Cardiac muscle cell (in vitro differentiated cells and primary cell): ENCODE results near the gene CLK2. TPM values are rescaled to one million over a fixed set of nuclear protein-coding genes. Genes with fewer than 3 reads are reported as not detected.
A peak's percentile ranks its signal among the peaks of the same experiment; 100 is the strongest.

Experiments used
- DNase-seq, 2 donors: peaks; one replicate each; pipeline versions ENCODE4 v3.0.0 to v3.0.0-alpha.2; 2010 to 2017; ENCODE audit warnings: low read depth in 1 of 2, low spot score in 1 of 2
- H3K27ac ChIP-seq: fragments of 200-600 bp; sonication (generic); 2 replicates; pipeline ENCODE4 v1.5.1; 2016
- H3K27me3 ChIP-seq: fragments of 200-600 bp; sonication (generic); 2 replicates; pipeline ENCODE4 v1.6.0; 2016; ENCODE audit warnings: control low read depth
- H3K36me3 ChIP-seq: fragments of 200-600 bp; sonication (generic); 2 replicates; pipeline ENCODE4 v1.5.1; 2016; ENCODE audit warnings: control low read depth
- H3K4me1 ChIP-seq: fragments of 200-600 bp; sonication (generic); 2 replicates; pipeline ENCODE4 v1.8.1; 2017; ENCODE audit warnings: low read depth, mild to moderate bottlenecking, mixed run types
- H3K4me3 ChIP-seq: fragments of 200-600 bp; sonication (generic); 2 replicates; pipeline ENCODE4 v1.5.1; 2016; ENCODE audit warnings: mild to moderate bottlenecking
- H3K9me3 ChIP-seq: fragments of 200-600 bp; sonication (generic); 2 replicates; pipeline ENCODE4 v1.5.1; 2017; ENCODE audit warnings: low read depth, mild to moderate bottlenecking, control low read depth
- polyA plus RNA-seq: library from polyadenylated mRNA; unstranded; fragments of >200 nt; fragmentation: Nextera tagmentation; extraction: Ambion mirVana; gene quantifications from 2 replicates; pipeline ENCODE4 v1.2.1, GENCODE V29; 2016
- total RNA-seq: library from RNA; depleted of rRNA; stranded (reverse); fragments of >200 nt; gene quantifications from 2 replicates; pipeline ENCODE4 v1.2.3, GENCODE V29; 2016
- TF ChIP-seq, protein P1 (sequence below): IDR thresholded peaks from 2 replicates; pipeline ENCODE4 v1.5.1; 2012; ENCODE audit warnings: low read depth, mild to moderate bottlenecking, low read length

Gene CLK2
- total and polyA plus RNA-seq, 2 experiments from 2014 or later: 57.3 to 68.5 TPM

GRCh38 chr1:155254228-155254713 lies 19.0 kb downstream of the CLK2 start:
- DNase-seq: no peak
- no peaks in the 10 kb centered on the region for H3K27me3 ChIP-seq
- TF ChIP-seq, protein P1, sequence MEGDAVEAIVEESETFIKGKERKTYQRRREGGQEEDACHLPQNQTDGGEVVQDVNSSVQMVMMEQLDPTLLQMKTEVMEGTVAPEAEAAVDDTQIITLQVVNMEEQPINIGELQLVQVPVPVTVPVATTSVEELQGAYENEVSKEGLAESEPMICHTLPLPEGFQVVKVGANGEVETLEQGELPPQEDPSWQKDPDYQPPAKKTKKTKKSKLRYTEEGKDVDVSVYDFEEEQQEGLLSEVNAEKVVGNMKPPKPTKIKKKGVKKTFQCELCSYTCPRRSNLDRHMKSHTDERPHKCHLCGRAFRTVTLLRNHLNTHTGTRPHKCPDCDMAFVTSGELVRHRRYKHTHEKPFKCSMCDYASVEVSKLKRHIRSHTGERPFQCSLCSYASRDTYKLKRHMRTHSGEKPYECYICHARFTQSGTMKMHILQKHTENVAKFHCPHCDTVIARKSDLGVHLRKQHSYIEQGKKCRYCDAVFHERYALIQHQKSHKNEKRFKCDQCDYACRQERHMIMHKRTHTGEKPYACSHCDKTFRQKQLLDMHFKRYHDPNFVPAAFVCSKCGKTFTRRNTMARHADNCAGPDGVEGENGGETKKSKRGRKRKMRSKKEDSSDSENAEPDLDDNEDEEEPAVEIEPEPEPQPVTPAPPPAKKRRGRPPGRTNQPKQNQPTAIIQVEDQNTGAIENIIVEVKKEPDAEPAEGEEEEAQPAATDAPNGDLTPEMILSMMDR: no peak
- H3K36me3 ChIP-seq: peaks cover 5% of the 10 kb centered on the region
- peaks cover 30% of the 10 kb centered on the region for H3K4me1 ChIP-seq
- no peaks in the 10 kb centered on the region for H3K9me3 ChIP-seq
- no peak overlapping the region for H3K27ac ChIP-seq
- peak overlapping the region; percentile 70 for H3K4me3 ChIP-seq

DNA sequence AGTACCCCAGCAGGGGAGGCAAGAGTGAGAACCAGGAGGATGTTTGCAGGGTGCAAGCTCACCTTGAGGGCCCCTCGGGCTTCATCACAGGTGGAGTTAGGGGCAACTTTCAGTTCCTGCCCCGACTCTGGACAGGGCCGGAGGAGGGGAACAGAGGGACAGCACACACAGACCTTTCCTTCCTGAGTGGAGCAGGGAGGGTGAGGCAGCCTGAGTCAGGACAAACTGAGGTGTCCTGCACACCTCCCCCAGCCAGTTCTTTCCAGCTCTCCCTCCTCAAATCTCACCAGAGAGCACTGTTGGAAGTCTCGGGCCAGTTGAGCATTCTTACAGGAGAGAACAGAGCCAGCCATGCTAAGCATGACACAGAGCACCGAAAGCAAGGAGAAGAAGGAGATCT lies 19.5 kb downstream of the CLK2 start:
- Histone ChIP-seq H3K9me3 (no peaks in the 10 kb centered on the region), H3K4me3 (peak overlapping the region; percentile 70), H3K36me3 (peaks cover 9% of the 10 kb centered on the region), H3K4me1 (peaks cover 30% of the 10 kb centered on the region), H3K27ac (peak overlapping the region; percentile 54), H3K27me3 (no peaks in the 10 kb centered on the region)
- no peak for DNase-seq
- TF ChIP-seq, protein P1: no peak

- H3K9me3 ChIP-seq: no peaks in the 10 kb centered on the region
- TF ChIP-seq, protein P1: peak; percentile 8
- no peak for DNase-seq
Observed at GRCh38 chr1:155253208-155253607, 20.1 kb downstream of the CLK2 start.

GRCh38 chr1:155251566-155251965 lies 21.7 kb downstream of the CLK2 start:
- peaks cover 30% of the 10 kb centered on the region for H3K4me1 ChIP-seq
- H3K36me3 ChIP-seq: peaks cover 9% of the 10 kb centered on the region
- no peaks in the 10 kb centered on the region for H3K9me3 ChIP-seq
- H3K27ac ChIP-seq: peak overlapping the region; percentile 70
- no peak overlapping the region for H3K4me3 ChIP-seq
- H3K27me3 ChIP-seq: no peaks in the 10 kb centered on the region
- TF ChIP-seq, protein P1: no peak
- no peak for DNase-seq

More at GRCh38 chr1:155253208-155253607, 20.1 kb downstream of the CLK2 start:
- peak overlapping the region; percentile 54 for H3K27ac ChIP-seq
- H3K36me3 ChIP-seq: peaks cover 5% of the 10 kb centered on the region
- H3K4me3 ChIP-seq: no peak overlapping the region
- H3K4me1 ChIP-seq: peaks cover 30% of the 10 kb centered on the region
- H3K27me3 ChIP-seq: no peaks in the 10 kb centered on the region

DNA sequence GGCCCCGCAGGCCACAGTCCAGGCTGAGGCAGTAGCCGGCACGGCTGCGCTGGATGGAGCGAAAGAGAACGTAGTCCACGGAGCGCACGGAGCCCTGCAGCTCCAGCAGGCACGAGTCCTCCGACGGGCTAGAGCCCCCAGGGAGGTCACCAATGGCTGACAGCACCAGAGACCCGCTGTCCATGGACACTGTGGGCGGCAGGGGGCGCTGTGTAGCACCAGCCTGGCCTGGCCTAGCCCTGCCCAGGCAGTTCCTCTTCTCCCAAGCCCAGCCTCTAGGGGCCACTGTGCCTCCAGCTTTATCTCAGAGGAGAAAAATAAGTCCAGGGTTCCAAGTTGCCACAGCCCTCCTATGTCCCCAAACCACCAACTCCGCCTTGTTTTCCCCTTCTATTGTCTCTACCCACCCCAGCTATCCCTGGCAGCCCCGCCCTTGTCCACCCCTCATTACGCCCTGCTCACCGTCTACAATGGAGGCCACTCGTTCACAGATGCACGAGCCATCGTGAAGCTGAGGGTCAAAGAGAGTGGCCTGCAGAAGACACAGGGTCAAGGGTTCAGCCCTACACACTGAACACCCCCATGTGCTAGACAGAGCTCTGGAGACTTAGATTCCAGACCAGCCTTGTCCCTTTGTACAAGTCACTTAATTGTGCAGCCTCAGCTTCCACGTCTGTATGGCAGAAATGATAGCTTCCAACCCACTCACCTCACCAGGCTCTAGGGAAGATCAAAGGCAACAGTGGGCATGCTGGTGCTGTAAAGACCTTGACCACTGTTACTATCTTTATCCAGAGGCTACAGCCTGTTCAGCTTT lies 22.5 kb downstream of the CLK2 start:
- peaks cover 9% of the 10 kb centered on the region for H3K36me3 ChIP-seq
- H3K27ac ChIP-seq: peak overlapping the region; percentile 70
- DNase-seq: peak; percentile 94 to 97
- no peaks in the 10 kb centered on the region for H3K27me3 ChIP-seq
- TF ChIP-seq, protein P1: peak; percentile 100
- no peak overlapping the region for H3K4me3 ChIP-seq
- H3K4me1 ChIP-seq: peaks cover 29% of the 10 kb centered on the region
- no peaks in the 10 kb centered on the region for H3K9me3 ChIP-seq
